Calu3 (cell line): ENCODE measurements around the gene TRIM63. TPM values are rescaled to one million over a fixed set of nuclear protein-coding genes. Genes with fewer than 3 reads are reported as not detected.

ENCODE experiments used
- BruUV-seq: library from RNA; stranded (reverse); fragments of 400-500 nt; replicated peaks from 2 replicates; lab custom pipeline; 2021; lab: Mats Ljungman, UMichigan
- CTCF ChIA-PET: fragments of 300-600 bp; sonication (Branson Sonifier 250); formaldehyde crosslinking; loops from one replicate; lab custom pipeline; 2022; ENCODE audit warnings: antibody characterized with exemption; lab: Charles Lee
- DNase-seq: peaks from one replicate; pipeline ENCODE4 v3.0.0; 2022
- H3K27ac Mint-ChIP-seq: one replicate; pipeline ENCODE4 v1.8.0; 2022; ENCODE audit warnings: mixed read lengths; ENCODE audit not compliant: unreplicated experiment
- H3K27me3 Mint-ChIP-seq: one replicate; pipeline ENCODE4 v1.8.0; 2022; ENCODE audit warnings: mixed read lengths; ENCODE audit not compliant: unreplicated experiment
- H3K36me3 Mint-ChIP-seq: one replicate; pipeline ENCODE4 v1.8.0; 2022; ENCODE audit warnings: mild to moderate bottlenecking, moderate library complexity, mixed read lengths; ENCODE audit not compliant: insufficient read depth, unreplicated experiment
- H3K4me1 Mint-ChIP-seq: one replicate; pipeline ENCODE4 v1.8.0; 2022; ENCODE audit warnings: mild to moderate bottlenecking, low read depth, mixed read lengths; ENCODE audit not compliant: unreplicated experiment
- H3K4me3 Mint-ChIP-seq: one replicate; pipeline ENCODE4 v1.8.0; 2022; ENCODE audit warnings: mild to moderate bottlenecking, low read depth, moderate library complexity, mixed read lengths; ENCODE audit not compliant: unreplicated experiment
- H3K9me3 Mint-ChIP-seq: one replicate; pipeline ENCODE4 v1.8.0; 2022; ENCODE audit warnings: low read depth, mixed read lengths; ENCODE audit not compliant: unreplicated experiment
- CTCF ChIP-seq: fragments of 200-600 bp; IDR thresholded peaks from one replicate; pipeline ENCODE4 v1.8.0; 2022; ENCODE audit warnings: antibody characterized with exemption; ENCODE audit not compliant: unreplicated experiment
- intact Hi-C: fragments of 100-400 bp; cut with micrococcal nuclease; formaldehyde crosslinking; loops from one replicate; pipeline ENCODE4 v1.10.0; 2022; ENCODE audit not compliant: unreplicated experiment
- total RNA-seq: library from RNA; stranded (reverse); gene quantifications from 2 replicates; pipeline ENCODE4 v1.2.3, GENCODE V29; 2022

Gene TRIM63
- total RNA-seq, 1 experiment from 2014 or later, result not detected

GRCh38 chr1:26003756-26004155 is 63.7 kb downstream of the TRIM63 start:
- no peaks in the 10 kb centered on the region for H3K4me1 Mint-ChIP-seq
- peaks cover 29% of the 10 kb centered on the region for H3K27me3 Mint-ChIP-seq
- intact Hi-C loops, result no loop called here
- no TSS peak for BruUV-seq
- no peak for TF ChIP-seq CTCF
- CTCF ChIA-PET, result no interaction called here
- no peaks in the 10 kb centered on the region for H3K9me3 Mint-ChIP-seq
- DNase-seq, result no peak
- H3K27ac Mint-ChIP-seq, result no peak overlapping the region
- H3K4me3 Mint-ChIP-seq, result no peak overlapping the region
- no peaks in the 10 kb centered on the region for H3K36me3 Mint-ChIP-seq

GRCh38 chr1:26003262-26003661 is 64.2 kb downstream of the TRIM63 start:
- H3K9me3 Mint-ChIP-seq, result no peaks in the 10 kb centered on the region
- peaks cover 29% of the 10 kb centered on the region for H3K27me3 Mint-ChIP-seq
- no peak overlapping the region for H3K27ac Mint-ChIP-seq
- CTCF ChIA-PET, result no interaction called here
- no peak overlapping the region for H3K4me3 Mint-ChIP-seq
- DNase-seq, result no peak
- BruUV-seq, result no TSS peak
- no peak for TF ChIP-seq CTCF
- intact Hi-C loops, result no loop called here
- H3K36me3 Mint-ChIP-seq, result peaks cover 3% of the 10 kb centered on the region
- H3K4me1 Mint-ChIP-seq, result no peaks in the 10 kb centered on the region

Other genes with a start within 250 kb of the TRIM63 start
- 21.3 and 23.2 TPM in 2 replicates for gene MTFR1L, start 247.7 kb downstream of the TRIM63 start, total RNA-seq
- 7.7 and 10.6 TPM in 2 replicates for gene AUNIP, start 208.2 kb downstream of the TRIM63 start, total RNA-seq
- 13.6 and 15.9 TPM in 2 replicates for gene PAQR7, start 191.9 kb downstream of the TRIM63 start, total RNA-seq
- 205 and 242 TPM in 2 replicates for gene STMN1, start 161.2 kb downstream of the TRIM63 start, total RNA-seq
- 8.4 and 11.5 TPM in 2 replicates for gene PAFAH2, start 69.6 kb downstream of the TRIM63 start, total RNA-seq
- gene EXTL1, start 45.9 kb downstream of the TRIM63 start, total RNA-seq, result not detected in 2 replicates
- not detected in 2 replicates for gene SLC30A2, start 21.5 kb downstream of the TRIM63 start, total RNA-seq
- gene PDIK1L, start 44.2 kb upstream of the TRIM63 start, total RNA-seq, result 11.4 and 11.9 TPM in 2 replicates
- gene FAM110D, start 91.4 kb upstream of the TRIM63 start, total RNA-seq, result not detected in 2 replicates
- not detected in 2 replicates for gene C1orf232, start 101.3 kb upstream of the TRIM63 start, total RNA-seq
- gene ZNF593, start 102.3 kb upstream of the TRIM63 start, total RNA-seq, result 22.2 and 23.1 TPM in 2 replicates
- not detected in 2 replicates for gene ZNF593OS, start 104.2 kb upstream of the TRIM63 start, total RNA-seq
- 28.1 and 30.6 TPM in 2 replicates for gene CNKSR1, start 109.9 kb upstream of the TRIM63 start, total RNA-seq
- not detected in 2 replicates for gene CATSPER4, start 123.0 kb upstream of the TRIM63 start, total RNA-seq
- gene CEP85, start 166.6 kb upstream of the TRIM63 start, total RNA-seq, result 19.9 and 24.6 TPM in 2 replicates
- 74.6 and 107 TPM in 2 replicates for gene SH3BGRL3, start 212.5 kb upstream of the TRIM63 start, total RNA-seq
- 24.0 and 32.0 TPM in 2 replicates for gene UBXN11, start 239.0 kb upstream of the TRIM63 start, total RNA-seq